H9 (cell line): ENCODE measurements around the gene PLPP1. TPM values are rescaled to one million over a fixed set of nuclear protein-coding genes. Genes with fewer than 3 reads are reported as not detected.

Source experiments
- DNase-seq: peaks from one replicate; pipeline ENCODE4 v3.0.0-alpha.2; 2017
- H2AFZ ChIP-seq: one replicate; pipeline ENCODE4 v1.6.1; 2013; ENCODE audit warnings: mild to moderate bottlenecking, low read length, control low read depth, moderate library complexity
- H2AK5ac ChIP-seq: 2 replicates; pipeline ENCODE4 v1.6.1; 2013; ENCODE audit warnings: low read length, control low read depth, mixed read lengths; ENCODE audit not compliant: insufficient read length
- H2BK120ac ChIP-seq: one replicate; pipeline ENCODE4 v1.6.1; 2013; ENCODE audit warnings: low read depth, mild to moderate bottlenecking, low read length, control low read depth, inconsistent platforms; ENCODE audit not compliant: poor library complexity, severe bottlenecking
- H2BK12ac ChIP-seq: 2 replicates; pipeline ENCODE4 v1.6.1; 2013; ENCODE audit warnings: low read length, control low read depth, mixed read lengths, low read depth; ENCODE audit not compliant: insufficient read length
- H2BK15ac ChIP-seq: 2 replicates; pipeline ENCODE4 v1.6.1; 2013; ENCODE audit warnings: low read depth, low read length, control low read depth
- H2BK20ac ChIP-seq: one replicate; pipeline ENCODE4 v1.6.1; 2013; ENCODE audit warnings: low read depth, mild to moderate bottlenecking, low read length, control low read depth, inconsistent platforms; ENCODE audit not compliant: poor library complexity, severe bottlenecking
- H2BK5ac ChIP-seq: 2 replicates; pipeline ENCODE4 v1.6.1; 2013; ENCODE audit warnings: low read length, control low read depth, mixed read lengths; ENCODE audit not compliant: insufficient read length
- H3K14ac ChIP-seq: 2 replicates; pipeline ENCODE4 v1.6.1; 2013; ENCODE audit warnings: low read length, control low read depth; ENCODE audit not compliant: insufficient read depth
- H3K18ac ChIP-seq: 2 replicates; pipeline ENCODE4 v1.6.1; 2013; ENCODE audit warnings: low read depth, mild to moderate bottlenecking, mixed read lengths, low read length, control low read depth; ENCODE audit not compliant: insufficient read length
- H3K23ac ChIP-seq: 2 replicates; pipeline ENCODE4 v1.6.1; 2013; ENCODE audit warnings: low read length, control low read depth, mixed read lengths, low read depth; ENCODE audit not compliant: insufficient read length
- H3K23me2 ChIP-seq: 2 replicates; pipeline ENCODE4 v1.6.1; 2013; ENCODE audit warnings: low read depth, mild to moderate bottlenecking, mixed read lengths, low read length, control low read depth; ENCODE audit not compliant: insufficient read length, poor library complexity, severe bottlenecking
- H3K27ac ChIP-seq: 2 replicates; pipeline ENCODE4 v1.5.1; 2013; ENCODE audit warnings: low read length, control low read depth, mixed read lengths, low read depth; ENCODE audit not compliant: insufficient read length
- H3K27me3 ChIP-seq: 2 replicates; pipeline ENCODE4 v1.6.1; 2013; ENCODE audit warnings: low read length, control low read depth, inconsistent platforms; ENCODE audit not compliant: insufficient read depth
- H3K4ac ChIP-seq: 2 replicates; pipeline ENCODE4 v1.6.1; 2013; ENCODE audit warnings: low read depth, mild to moderate bottlenecking, control low read depth, inconsistent platforms, low read length, moderate library complexity
- H3K4me1 ChIP-seq: 2 replicates; pipeline ENCODE4 v1.6.1; 2013; ENCODE audit warnings: low read length, control low read depth, inconsistent platforms; ENCODE audit not compliant: insufficient read depth
- H3K4me2 ChIP-seq: 2 replicates; pipeline ENCODE4 v1.6.1; 2013; ENCODE audit warnings: low read length, control low read depth, mixed read lengths; ENCODE audit not compliant: insufficient read length, insufficient read depth
- H3K56ac ChIP-seq: 2 replicates; pipeline ENCODE4 v1.6.1; 2013; ENCODE audit warnings: low read depth, mild to moderate bottlenecking, mixed read lengths, low read length, control low read depth; ENCODE audit not compliant: insufficient read length
- H3K79me1 ChIP-seq: 2 replicates; pipeline ENCODE4 v1.6.1; 2013; ENCODE audit warnings: low read depth, mild to moderate bottlenecking, moderate library complexity, low read length, control low read depth, inconsistent platforms; ENCODE audit not compliant: insufficient read depth, poor library complexity, severe bottlenecking
- H3K79me2 ChIP-seq: 2 replicates; pipeline ENCODE4 v1.6.1; 2013; ENCODE audit warnings: low read length, control low read depth, inconsistent platforms; ENCODE audit not compliant: insufficient read depth
- H3K9ac ChIP-seq: 2 replicates; pipeline ENCODE4 v1.6.1; 2013; ENCODE audit warnings: low read length, control low read depth, mixed read lengths; ENCODE audit not compliant: insufficient read length; ENCODE audit errors: extremely low read depth
- H3K9me3 ChIP-seq: one replicate; pipeline ENCODE4 v1.6.1; 2013; ENCODE audit warnings: low read depth, low read length, inconsistent platforms; ENCODE audit not compliant: control insufficient read depth
- H3T11ph ChIP-seq: one replicate; pipeline ENCODE4 v1.6.1; 2013; ENCODE audit warnings: mild to moderate bottlenecking, low read length, control low read depth, inconsistent platforms
- H4K20me1 ChIP-seq: one replicate; pipeline ENCODE4 v1.6.1; 2013; ENCODE audit not compliant: control insufficient read depth, insufficient read length, insufficient read depth
- H4K5ac ChIP-seq: 2 replicates; pipeline ENCODE4 v1.6.1; 2013; ENCODE audit warnings: low read depth, mild to moderate bottlenecking, mixed read lengths, low read length, control low read depth; ENCODE audit not compliant: insufficient read length
- H4K8ac ChIP-seq: replicated peaks from 2 replicates; pipeline ENCODE4 v1.6.1; 2013; ENCODE audit warnings: low read length, control low read depth, mixed read lengths, low read depth; ENCODE audit not compliant: insufficient read length
- H4K91ac ChIP-seq: 2 replicates; pipeline ENCODE4 v1.6.1; 2013; ENCODE audit warnings: low read depth, mild to moderate bottlenecking, moderate library complexity, mixed read lengths, low read length, control low read depth; ENCODE audit not compliant: insufficient read length
- H3K27ac Mint-ChIP-seq, 3 experiments: 2 replicates in 2 of 3; 3 replicates in 1 of 3; pipeline ENCODE4 v1.8.0; 2020 to 2021; ENCODE audit warnings: mixed read lengths in 3 of 3, mild to moderate bottlenecking in 1 of 3, moderate library complexity in 1 of 3
- H3K27me3 Mint-ChIP-seq: 2 replicates; pipeline ENCODE4 v1.8.0; 2021; ENCODE audit warnings: low read depth, mild to moderate bottlenecking, moderate library complexity, mixed read lengths
- H3K36me3 Mint-ChIP-seq, 3 experiments: 2 replicates in 2 of 3; 3 replicates in 1 of 3; pipeline ENCODE4 v1.8.0; 2020 to 2021; ENCODE audit warnings: low read depth in 3 of 3, mixed read lengths in 3 of 3; ENCODE audit not compliant: insufficient read depth in 1 of 3
- H3K4me1 Mint-ChIP-seq, 2 experiments: 2 replicates each; pipeline ENCODE4 v1.8.0; 2020; ENCODE audit warnings: mixed read lengths in 2 of 2
- H3K4me3 Mint-ChIP-seq, 2 experiments: 2 replicates in 1 of 2; 3 replicates in 1 of 2; pipeline ENCODE4 v1.8.0; 2020 to 2021; ENCODE audit warnings: mild to moderate bottlenecking in 2 of 2, mixed read lengths in 2 of 2, moderate library complexity in 1 of 2
- H3K9me3 Mint-ChIP-seq, 2 experiments: 2 replicates in 1 of 2; 3 replicates in 1 of 2; pipeline ENCODE4 v1.8.0; 2020; ENCODE audit warnings: mild to moderate bottlenecking in 2 of 2, mixed read lengths in 2 of 2, moderate library complexity in 1 of 2
- CTCF ChIP-seq: fragments of 200-600 bp; sonication (generic); conservative IDR thresholded peaks from 3 replicates; pipeline ENCODE4 v1.8.0; 2021; ENCODE audit warnings: antibody characterized with exemption, mild to moderate bottlenecking
- WGBS: extraction: QIAGEN DNeasy Blood & Tissue Kit; methylation state at CpG from one replicate; pipeline ENCODE4 v1.1.7; 2013; ENCODE audit warnings: missing lambda C conversion rate, low lambda C conversion rate, mixed read lengths; ENCODE audit not compliant: insufficient read length; ENCODE audit errors: extremely low coverage; 5-methylcytosine and 5-hydroxymethylcytosine counted together
- total RNA-seq: library from RNA; stranded (reverse); gene quantifications from 2 replicates; pipeline ENCODE4 v1.2.1, GENCODE V29; 2021

PLPP1 gene
- total RNA-seq, 1 experiment from 2014 or later: 85.9 TPM

DNA sequence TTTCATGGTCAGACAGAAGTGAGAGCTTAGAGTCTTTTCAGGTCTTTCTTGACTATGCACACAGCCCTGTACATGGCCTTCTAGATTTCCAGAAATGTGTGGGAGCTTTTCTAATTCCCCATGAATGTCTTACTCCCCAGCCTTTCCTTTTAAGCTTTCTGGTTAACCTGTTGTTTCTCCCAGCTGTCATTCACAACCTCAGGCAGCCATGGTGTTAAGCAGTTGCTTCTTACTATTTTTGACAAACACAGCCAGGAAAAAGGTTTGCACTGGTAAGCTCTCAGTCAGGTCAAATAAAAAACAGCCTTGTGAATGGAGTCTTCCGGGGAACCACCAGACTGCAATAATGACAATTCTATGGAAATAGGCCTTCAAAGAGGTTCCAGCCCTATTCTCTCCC lies 142.1 kb downstream of the PLPP1 start:
- Mint-ChIP-seq H3K4me3 (no peak overlapping the region), H3K4me1 (peaks cover 7 to 10% of the 10 kb centered on the region in 2 experiments; a peak in 3 of 4 replicates), H3K36me3 (peaks cover 43 to 75% (median 68%) of the 10 kb centered on the region in 3 experiments), H3K9me3 (peaks cover 4 to 17% of the 10 kb centered on the region in 2 experiments; a peak in 4 of 5 replicates), H3K27me3 (no peaks in the 10 kb centered on the region), H3K27ac (no peak overlapping the region)
- no peaks in the 10 kb centered on the region; the same call in 1 of the 2 replicates for H3K4me1 ChIP-seq
- no peak overlapping the region for H2BK15ac ChIP-seq
- H3K27me3 ChIP-seq: no peaks in the 10 kb centered on the region
- no peak overlapping the region for H2AFZ ChIP-seq
- TF ChIP-seq CTCF: no peak
- no peak overlapping the region for H2BK12ac ChIP-seq
- H3K79me1 ChIP-seq: peaks cover 2% of the 10 kb centered on the region
- no peak overlapping the region for H4K5ac ChIP-seq
- H2BK5ac ChIP-seq: no peak overlapping the region
- DNase-seq: no peak
- no peak overlapping the region for H3K56ac ChIP-seq
- no peaks in the 10 kb centered on the region for H3K79me2 ChIP-seq
- no peak overlapping the region for H3T11ph ChIP-seq
- no peak overlapping the region for H3K4ac ChIP-seq
- no peak overlapping the region for H3K4me2 ChIP-seq
- H4K8ac ChIP-seq: no peak overlapping the region
- no peak overlapping the region for H2AK5ac ChIP-seq
- H3K27ac ChIP-seq: no peak overlapping the region
- no peak overlapping the region for H3K18ac ChIP-seq
- no peak overlapping the region for H2BK20ac ChIP-seq
- no peak overlapping the region for H2BK120ac ChIP-seq
- no peaks in the 10 kb centered on the region for H3K23me2 ChIP-seq
- WGBS: no CpG with 5 or more reads among the region's 1 CpG
- no peak overlapping the region for H3K23ac ChIP-seq
- H3K9ac ChIP-seq: no peak overlapping the region
- H3K14ac ChIP-seq: no peak overlapping the region
- peaks cover 8% of the 10 kb centered on the region for H3K9me3 ChIP-seq
- H4K20me1 ChIP-seq: no peaks in the 10 kb centered on the region
- no peak overlapping the region for H4K91ac ChIP-seq
